T-helper 1 cell treated with Interleukin-12 subunit alpha and Interleukin-12 subunit beta and Interleukin-4 antibody, amounts not matched to agents 30 μg/mL and 1 μg/mL, for 36 hours (primary cell): ENCODE results near the gene FCER2.
"Not testable (repeated sequence)": the region's sequence is repeated elsewhere in the genome, so short reads cannot be mapped to it uniquely, and the experiment has no call there.

Experiments used
- H3K27ac Mint-ChIP-seq: one replicate; pipeline ENCODE4 v1.8.0; 2021; ENCODE audit warnings: mild to moderate bottlenecking, mixed read lengths
- H3K27me3 Mint-ChIP-seq: one replicate; pipeline ENCODE4 v1.8.0; 2021; ENCODE audit warnings: low read depth, mixed read lengths
- H3K36me3 Mint-ChIP-seq: one replicate; pipeline ENCODE4 v1.8.0; 2021; ENCODE audit warnings: low read depth, mixed read lengths
- H3K4me1 Mint-ChIP-seq: one replicate; pipeline ENCODE4 v1.8.0; 2021; ENCODE audit warnings: low read depth, mixed read lengths
- H3K4me3 Mint-ChIP-seq: one replicate; pipeline ENCODE4 v1.8.0; 2021; ENCODE audit warnings: mild to moderate bottlenecking, moderate library complexity, mixed read lengths
- H3K9me3 Mint-ChIP-seq: one replicate; pipeline ENCODE4 v1.8.0; 2021; ENCODE audit warnings: mixed read lengths

Gene FCER2

GRCh38 chr19:7645163-7645562 is 56.8 kb downstream of the FCER2 start:
- Mint-ChIP-seq H3K36me3 (peaks cover 14% of the 10 kb centered on the region), H3K27me3 (no peaks in the 10 kb centered on the region), H3K4me1 (peaks cover 3% of the 10 kb centered on the region), H3K4me3 (no peak overlapping the region), H3K27ac (no peak overlapping the region), H3K9me3 (no peaks in the 10 kb centered on the region)

GRCh38 chr19:7644550-7644877 is 57.4 kb downstream of the FCER2 start:
- H3K4me3 Mint-ChIP-seq: no peak overlapping the region
- H3K4me1 Mint-ChIP-seq: peaks cover 9% of the 10 kb centered on the region
- no peak overlapping the region for H3K27ac Mint-ChIP-seq
- H3K9me3 Mint-ChIP-seq: no peaks in the 10 kb centered on the region
- no peaks in the 10 kb centered on the region for H3K27me3 Mint-ChIP-seq
- peaks cover 21% of the 10 kb centered on the region for H3K36me3 Mint-ChIP-seq

GRCh38 chr19:7643629-7644549 is 58.0 kb downstream of the FCER2 start:
- peaks cover 21% of the 10 kb centered on the region for H3K36me3 Mint-ChIP-seq
- not testable (repeated sequence) for H3K27me3 Mint-ChIP-seq, H3K9me3 Mint-ChIP-seq, H3K4me1 Mint-ChIP-seq, H3K4me3 Mint-ChIP-seq, H3K27ac Mint-ChIP-seq

GRCh38 chr19:7643031-7643415 is 58.9 kb downstream of the FCER2 start:
- H3K4me3 Mint-ChIP-seq: no peak overlapping the region
- peaks cover 11% of the 10 kb centered on the region for H3K4me1 Mint-ChIP-seq
- no peaks in the 10 kb centered on the region for H3K27me3 Mint-ChIP-seq
- no peak overlapping the region for H3K27ac Mint-ChIP-seq
- peaks cover 21% of the 10 kb centered on the region for H3K36me3 Mint-ChIP-seq
- H3K9me3 Mint-ChIP-seq: no peaks in the 10 kb centered on the region

- peaks cover 21% of the 10 kb centered on the region for H3K36me3 Mint-ChIP-seq
- H3K4me3 Mint-ChIP-seq: no peak overlapping the region
- H3K9me3 Mint-ChIP-seq: no peaks in the 10 kb centered on the region
Measured at GRCh38 chr19:7642295-7643030, 59.5 kb downstream of the FCER2 start.

GRCh38 chr19:7641290-7642276 is 60.3 kb downstream of the FCER2 start:
- no peak overlapping the region for H3K4me3 Mint-ChIP-seq
- H3K36me3 Mint-ChIP-seq: peaks cover 21% of the 10 kb centered on the region
- H3K9me3 Mint-ChIP-seq: no peaks in the 10 kb centered on the region
- peaks cover 13% of the 10 kb centered on the region for H3K4me1 Mint-ChIP-seq
- H3K27me3 Mint-ChIP-seq: no peaks in the 10 kb centered on the region
- H3K27ac Mint-ChIP-seq: no peak overlapping the region

More at GRCh38 chr19:7642295-7643030, 59.5 kb downstream of the FCER2 start:
- H3K4me1 Mint-ChIP-seq: peaks cover 13% of the 10 kb centered on the region
- H3K27ac Mint-ChIP-seq: no peak overlapping the region
- H3K27me3 Mint-ChIP-seq: no peaks in the 10 kb centered on the region

GRCh38 chr19:7640803-7641202 is 61.1 kb downstream of the FCER2 start:
- peaks cover 19% of the 10 kb centered on the region for H3K36me3 Mint-ChIP-seq
- H3K27ac Mint-ChIP-seq: no peak overlapping the region
- H3K4me3 Mint-ChIP-seq: no peak overlapping the region
- H3K27me3 Mint-ChIP-seq: no peaks in the 10 kb centered on the region
- no peaks in the 10 kb centered on the region for H3K9me3 Mint-ChIP-seq
- peaks cover 13% of the 10 kb centered on the region for H3K4me1 Mint-ChIP-seq

- H3K36me3 Mint-ChIP-seq: peaks cover 17% of the 10 kb centered on the region
Measured at GRCh38 chr19:7639863-7640348, 62.0 kb downstream of the FCER2 start.

GRCh38 chr19:7638802-7639465 is 63.0 kb downstream of the FCER2 start:
- Mint-ChIP-seq H3K4me3 (peak overlapping the region; percentile 61), H3K36me3 (peaks cover 13% of the 10 kb centered on the region), H3K27me3 (no peaks in the 10 kb centered on the region), H3K9me3 (no peaks in the 10 kb centered on the region), H3K27ac (peak overlapping the region; percentile 34), H3K4me1 (peaks cover 17% of the 10 kb centered on the region)

More at GRCh38 chr19:7639863-7640348, 62.0 kb downstream of the FCER2 start:
- Mint-ChIP-seq H3K4me3 (peak overlapping the region; percentile 61), H3K9me3 (no peaks in the 10 kb centered on the region), H3K27ac (no peak overlapping the region), H3K27me3 (no peaks in the 10 kb centered on the region), H3K4me1 (peaks cover 15% of the 10 kb centered on the region)
